ENCODE data around the gene SERPINB1. TPM values are rescaled to one million over a fixed set of nuclear protein-coding genes. Genes with fewer than 3 reads are reported as not detected.

The SERPINB1 gene
- total RNA-seq, 1 experiment from 2014 or later = 73.2 TPM

DNA sequence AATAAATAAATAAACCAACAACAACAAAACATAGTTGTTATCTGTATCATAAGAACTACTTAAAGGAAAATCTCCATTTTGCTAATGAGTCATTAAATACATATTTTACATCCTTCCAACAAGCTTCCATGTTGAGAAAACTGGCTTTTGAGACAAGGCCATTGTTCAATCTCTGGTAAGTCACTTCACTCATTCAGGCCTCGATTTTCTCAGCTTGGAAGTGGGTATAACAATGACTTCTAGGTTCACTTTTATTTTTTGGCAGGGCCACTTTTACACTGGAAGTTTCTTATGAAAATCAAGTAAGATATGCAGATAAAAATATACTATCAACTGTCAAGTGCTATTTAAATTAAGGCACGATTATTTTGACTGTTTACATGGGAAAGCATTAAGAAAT lies 46.5 kb downstream of the SERPINB1 start:
- no peak for ATAC-seq
- no peaks in the 10 kb centered on the region for H3K79me2 ChIP-seq (ENCODE audit: insufficient read depth, low read length)
- intact Hi-C loops (cut with micrococcal nuclease) = no loop called here
- CTCF ChIA-PET = interaction anchor here (2.1 kb wide), 1 partner anchor 157 kb away, joined by 5 read pairs; no protein-coding TSS in a partner anchor
- POLR2A ChIA-PET = no interaction called here
- BruUV-seq (replicated peaks) = no TSS peak
- TF ChIP-seq RAD21 (IDR thresholded peaks at IDR 0.05; ENCODE audit: low read depth) = no peak
- TF ChIP-seq, protein P1, sequence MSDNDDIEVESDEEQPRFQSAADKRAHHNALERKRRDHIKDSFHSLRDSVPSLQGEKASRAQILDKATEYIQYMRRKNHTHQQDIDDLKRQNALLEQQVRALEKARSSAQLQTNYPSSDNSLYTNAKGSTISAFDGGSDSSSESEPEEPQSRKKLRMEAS (IDR thresholded peaks at IDR 0.05) = 0 out of 2 replicates have a peak, but pooled peaks have one; percentile 1
- H3K4me2 ChIP-seq (ENCODE audit: low read length) = no peak overlapping the region
- no peaks in the 10 kb centered on the region for H3K36me3 ChIP-seq (ENCODE audit: control insufficient read depth in 1 of 2, insufficient read depth in 2 of 2, low read length in 2 of 2)
- peaks cover 13 to 72% of the 10 kb centered on the region in 2 experiments; a peak in 3 of 4 replicates for H3K4me1 ChIP-seq (ENCODE audit: control insufficient read depth in 1 of 2, insufficient read depth in 2 of 2, low read length in 2 of 2)
- H3K27me3 ChIP-seq (ENCODE audit: insufficient read depth, low read length) = no peaks in the 10 kb centered on the region
- no peak for DNase-seq (ENCODE audit: low read depth, low spot score)
- no peak overlapping the region for H3K9ac ChIP-seq (ENCODE audit: low read length)
- RAD21 ChIA-PET (ENCODE audit: low non-redundant PET in 1 of 2, low total read pairs in 2 of 2, uncharacterized antibody in 2 of 2, unreplicated experiment in 2 of 2) = no interaction called here
- no peaks in the 10 kb centered on the region for H3K9me2 ChIP-seq (ENCODE audit: insufficient read depth)
- no peak overlapping the region for H3K4me3 ChIP-seq (replicated peaks in 1 of 2; ENCODE audit: low read depth in 1 of 2, low read length in 2 of 2)
- H3K9me3 ChIP-seq (ENCODE audit: control insufficient read depth in 1 of 2, insufficient read depth in 1 of 2, low read depth in 1 of 2, low read length in 2 of 2) = no peaks in the 10 kb centered on the region
- H3K27ac ChIP-seq (ENCODE audit: low read depth, low read length) = no peak overlapping the region
- H2AFZ ChIP-seq (ENCODE audit: low read depth, low read length, poor library complexity, severe bottlenecking) = no peak overlapping the region
- H4K20me1 ChIP-seq (ENCODE audit: insufficient read depth) = no peaks in the 10 kb centered on the region

DNA sequence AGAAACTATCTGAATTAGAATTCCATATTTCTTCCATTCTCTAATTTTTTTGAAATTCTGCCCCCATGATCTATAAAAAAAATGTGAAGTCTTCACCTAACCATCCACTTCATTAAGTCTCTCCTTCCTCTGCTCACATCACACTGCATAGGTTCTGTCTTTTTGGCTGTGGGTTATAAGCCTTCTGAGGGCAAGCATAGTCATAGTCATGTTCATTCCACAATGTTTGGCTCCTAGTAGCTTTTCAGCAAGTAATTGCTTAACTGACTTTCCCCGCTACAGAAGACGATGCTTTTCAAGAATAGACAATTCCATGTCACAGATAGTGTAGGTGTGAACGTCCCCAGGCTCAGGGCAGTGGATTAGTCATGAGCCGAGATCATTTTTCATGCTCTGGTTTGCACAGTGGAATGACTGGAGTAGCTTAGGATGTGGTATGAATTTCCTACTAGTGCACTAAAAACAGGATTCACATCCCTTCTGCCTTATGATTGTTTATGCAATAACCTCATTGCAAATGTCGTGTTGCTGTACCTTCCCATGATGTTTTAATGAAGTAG lies 47.4 kb downstream of the SERPINB1 start:
- no peak overlapping the region for H3K27ac ChIP-seq (ENCODE audit: low read depth, low read length)
- H3K4me2 ChIP-seq (ENCODE audit: low read length) = peak overlapping the region; percentile 5; the same call in 1 of the 2 replicates
- peaks cover 13 to 66% of the 10 kb centered on the region in 2 experiments; a peak in 3 of 4 replicates for H3K4me1 ChIP-seq (ENCODE audit: control insufficient read depth in 1 of 2, insufficient read depth in 2 of 2, low read length in 2 of 2)
- H3K9me3 ChIP-seq (ENCODE audit: control insufficient read depth in 1 of 2, insufficient read depth in 1 of 2, low read depth in 1 of 2, low read length in 2 of 2) = no peaks in the 10 kb centered on the region
- TF ChIP-seq CBX3 (IDR thresholded peaks at IDR 0.05; ENCODE audit: low read depth) (no peak), FOSL1 (IDR thresholded peaks at IDR 0.05; ENCODE audit: low read depth) (no peak), SRF (IDR thresholded peaks at IDR 0.05; ENCODE audit: low read depth) (no peak), JUND (IDR thresholded peaks at IDR 0.05) (no peak), TCF7L2 (IDR thresholded peaks at IDR 0.05; ENCODE audit: borderline replicate concordance, extremely low read depth, insufficient read depth, insufficient read length) (no peak), EGR1 (IDR thresholded peaks at IDR 0.05; ENCODE audit: low read depth) (no peak), EZH2 (IDR thresholded peaks at IDR 0.05) (no peak)
- TF ChIP-seq, protein P2, sequence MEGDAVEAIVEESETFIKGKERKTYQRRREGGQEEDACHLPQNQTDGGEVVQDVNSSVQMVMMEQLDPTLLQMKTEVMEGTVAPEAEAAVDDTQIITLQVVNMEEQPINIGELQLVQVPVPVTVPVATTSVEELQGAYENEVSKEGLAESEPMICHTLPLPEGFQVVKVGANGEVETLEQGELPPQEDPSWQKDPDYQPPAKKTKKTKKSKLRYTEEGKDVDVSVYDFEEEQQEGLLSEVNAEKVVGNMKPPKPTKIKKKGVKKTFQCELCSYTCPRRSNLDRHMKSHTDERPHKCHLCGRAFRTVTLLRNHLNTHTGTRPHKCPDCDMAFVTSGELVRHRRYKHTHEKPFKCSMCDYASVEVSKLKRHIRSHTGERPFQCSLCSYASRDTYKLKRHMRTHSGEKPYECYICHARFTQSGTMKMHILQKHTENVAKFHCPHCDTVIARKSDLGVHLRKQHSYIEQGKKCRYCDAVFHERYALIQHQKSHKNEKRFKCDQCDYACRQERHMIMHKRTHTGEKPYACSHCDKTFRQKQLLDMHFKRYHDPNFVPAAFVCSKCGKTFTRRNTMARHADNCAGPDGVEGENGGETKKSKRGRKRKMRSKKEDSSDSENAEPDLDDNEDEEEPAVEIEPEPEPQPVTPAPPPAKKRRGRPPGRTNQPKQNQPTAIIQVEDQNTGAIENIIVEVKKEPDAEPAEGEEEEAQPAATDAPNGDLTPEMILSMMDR (IDR thresholded peaks at IDR 0.05 in 2 of 3, conservative IDR thresholded peaks at IDR 0.05 in 1 of 3; ENCODE audit: borderline replicate concordance in 1 of 3, insufficient read depth in 1 of 3, low read depth in 2 of 3, low read length in 2 of 3) = no peak
- TF ChIP-seq, protein P1 (IDR thresholded peaks at IDR 0.05) = 0 out of 2 replicates have a peak, but pooled peaks have one; percentile 2
- no peaks in the 10 kb centered on the region for H3K36me3 ChIP-seq (ENCODE audit: control insufficient read depth in 1 of 2, insufficient read depth in 2 of 2, low read length in 2 of 2)
- BruUV-seq (replicated peaks) = no TSS peak
- no peak overlapping the region for H3K9ac ChIP-seq (ENCODE audit: low read length)
- no peak overlapping the region for H3K4me3 ChIP-seq (replicated peaks in 1 of 2; ENCODE audit: low read depth in 1 of 2, low read length in 2 of 2)
- ChIA-PET CTCF (no interaction called here), RAD21 (ENCODE audit: low non-redundant PET in 1 of 2, low total read pairs in 2 of 2, uncharacterized antibody in 2 of 2, unreplicated experiment in 2 of 2) (no interaction called here), POLR2A (no interaction called here)
- no peaks in the 10 kb centered on the region for H3K27me3 ChIP-seq (ENCODE audit: insufficient read depth, low read length)
- DNase-seq (ENCODE audit: low read depth, low spot score) (no peak), ATAC-seq (no peak)
- no peak overlapping the region for H2AFZ ChIP-seq (ENCODE audit: low read depth, low read length, poor library complexity, severe bottlenecking)
- H3K79me2 ChIP-seq (ENCODE audit: insufficient read depth, low read length) = no peaks in the 10 kb centered on the region
- no peaks in the 10 kb centered on the region for H4K20me1 ChIP-seq (ENCODE audit: insufficient read depth)
- intact Hi-C loops (cut with micrococcal nuclease) = loop anchor here (5.0 kb wide), 1 partner anchor 263 kb away; no protein-coding TSS in a partner anchor
- no peaks in the 10 kb centered on the region for H3K9me2 ChIP-seq (ENCODE audit: insufficient read depth)
